Fibroblast of skin of right biceps (primary cell): ENCODE data around the gene OR4C6.

ENCODE experiments used
- DNase-seq: peaks from one replicate; pipeline ENCODE4 v3.0.0-alpha.2; 2013

Gene OR4C6

GRCh38 chr11:55661901-55662300, at the start of gene OR4C6:
Gene OR4C6, plus strand, starts transcription at chr11:55662201. Its CDS starts 2,966 bp downstream, at chr11:55665167.
- no peak for DNase-seq

DNA sequence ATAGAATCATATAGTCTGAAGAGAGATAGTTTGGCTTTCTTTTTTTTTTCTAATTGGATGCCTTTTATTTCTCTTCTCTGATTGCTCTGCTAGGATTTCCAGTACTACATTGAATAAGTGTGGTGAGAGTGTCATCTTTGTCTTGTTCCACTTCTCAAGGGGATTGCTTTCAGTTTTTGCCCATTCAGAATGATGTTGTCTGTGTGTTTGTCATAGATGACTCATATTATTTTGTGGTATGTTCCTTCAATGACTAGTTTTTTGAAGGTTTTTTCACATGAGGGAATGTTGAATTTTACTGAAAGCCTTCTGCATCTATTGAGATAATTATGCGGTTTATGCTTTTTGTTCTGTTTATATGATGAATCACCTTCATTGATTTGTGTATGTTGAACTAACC, 37.5 kb upstream of the OR4C6 start:
- no peak for DNase-seq

DNA sequence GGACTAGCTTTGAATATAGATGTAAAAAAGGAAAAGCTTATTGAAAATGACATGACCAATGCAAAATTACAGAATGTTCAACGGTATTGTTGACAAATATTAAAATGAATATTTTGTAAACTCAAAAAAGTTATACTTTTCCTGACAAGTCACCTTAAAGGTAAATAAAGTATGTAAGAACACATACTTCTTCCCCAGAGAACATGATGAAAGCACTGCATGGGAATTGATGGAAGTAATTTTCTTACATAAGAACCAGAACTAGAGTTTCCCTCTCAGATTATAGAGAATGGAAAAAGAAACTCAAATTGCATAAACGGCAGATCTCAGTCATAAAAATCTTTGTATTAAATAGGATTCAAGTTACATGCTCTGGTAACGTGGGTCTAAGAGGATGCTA, 27.2 kb upstream of the OR4C6 start, which contains the start of gene OR4P4:
Gene OR4P4, plus strand, starts transcription at position 301 of the 400 bp plus-strand sequence.
- no peak for DNase-seq

DNA sequence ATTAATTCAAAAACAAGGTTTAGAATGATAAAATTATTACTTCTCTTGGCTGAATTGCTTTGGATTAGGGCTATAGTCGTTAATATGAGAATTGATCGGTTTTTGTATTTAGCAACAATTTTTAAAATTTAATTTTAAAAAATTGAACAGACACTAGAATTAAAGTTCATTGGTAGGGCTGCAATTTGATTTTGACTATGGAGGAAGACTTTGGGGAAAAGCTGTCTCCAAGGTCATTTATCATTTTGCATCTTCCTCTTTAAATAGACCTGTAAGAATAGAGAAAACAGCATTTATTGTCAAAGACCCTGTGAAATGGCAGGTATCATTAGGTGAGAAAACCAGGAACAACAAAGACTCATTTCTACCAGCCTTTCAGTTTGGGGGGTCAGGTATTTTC, 14.0 kb upstream of the OR4C6 start, which contains the start of gene OR4S2:
Gene OR4S2, plus strand, starts transcription at position 301 of the 400 bp plus-strand sequence. CDS start 2,577 bp downstream, outside the sequence.
- DNase-seq = no peak

GRCh38 chr11:55652560-55652959, 9.4 kb upstream of the OR4C6 start:
- no peak for DNase-seq

- no peak for DNase-seq
These were observed 6.9 kb upstream of the OR4C6 start for GRCh38 chr11:55655096-55655495.

- DNase-seq = no peak
These were observed 3.9 kb upstream of the OR4C6 start for GRCh38 chr11:55658031-55658573.

DNA sequence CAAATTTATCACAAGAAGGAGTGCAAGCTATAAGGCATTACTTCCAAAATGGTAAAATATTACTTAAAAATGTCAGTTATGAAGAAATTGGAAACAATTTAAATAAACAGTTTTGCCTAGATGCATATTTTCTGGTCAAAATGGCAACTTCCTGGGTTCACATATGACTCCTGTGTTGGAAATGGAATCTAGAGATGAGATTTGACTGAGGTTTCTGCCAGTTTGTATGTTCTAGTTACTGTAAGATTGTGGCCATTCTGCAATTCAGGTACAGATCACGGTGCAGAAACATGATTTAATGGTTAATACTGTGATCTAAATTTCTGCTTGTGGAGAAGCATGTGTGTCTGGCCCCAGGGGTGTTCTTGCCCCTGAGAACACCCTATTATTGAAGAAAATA, 3.4 kb upstream of the OR4C6 start:
- no peak for DNase-seq

GRCh38 chr11:55669376-55669775, 7.4 kb downstream of the OR4C6 start:
- DNase-seq = no peak

DNA sequence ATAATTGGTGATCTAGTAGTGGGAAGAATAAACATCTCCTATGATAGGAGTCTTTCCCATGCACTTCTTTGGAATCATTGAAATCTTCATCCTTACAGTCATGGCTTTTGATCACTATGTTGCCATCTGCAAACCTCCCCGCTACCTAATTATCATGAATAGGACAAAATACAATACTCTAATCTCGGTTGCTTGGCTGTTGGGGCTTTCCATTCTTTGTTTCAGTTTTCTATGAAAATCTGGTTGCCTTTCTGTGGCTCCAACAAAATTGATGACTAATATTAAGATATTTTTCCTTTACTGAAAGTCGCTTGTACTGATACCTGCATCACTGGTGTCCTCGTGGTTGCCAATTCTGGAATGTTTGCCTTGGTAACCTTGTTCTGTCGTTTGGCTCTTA, 11.9 kb downstream of the OR4C6 start:
- no peak for DNase-seq

- DNase-seq = no peak
These were observed 35.8 kb downstream of the OR4C6 start for GRCh38 chr11:55697817-55698216.

- no peak for DNase-seq
These were observed 39.4 kb downstream of the OR4C6 start for GRCh38 chr11:55701429-55701828.

DNA sequence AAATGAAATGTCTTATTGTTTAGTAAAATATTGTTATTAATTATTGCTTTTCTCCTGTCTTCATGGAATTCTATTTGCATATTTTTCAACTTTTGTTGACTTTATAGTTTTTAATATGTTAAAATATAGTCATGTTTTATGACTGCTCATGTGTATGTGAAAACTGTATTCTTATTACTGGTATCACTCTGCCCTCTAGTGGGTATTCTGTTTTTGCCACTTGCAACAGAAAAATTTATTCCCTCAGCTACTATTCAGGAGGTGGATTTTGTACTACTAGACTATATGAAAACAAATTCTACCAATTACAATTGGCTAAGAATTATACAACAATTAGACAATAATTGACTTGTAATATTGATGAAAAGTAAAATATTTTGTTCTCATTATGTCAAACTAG, 45.0 kb downstream of the OR4C6 start:
- DNase-seq = peak; percentile 1

- no peak for DNase-seq
These were observed 53.2 kb downstream of the OR4C6 start for GRCh38 chr11:55714982-55715888.
